ENCODE results near the gene KLHDC7B.

DNA sequence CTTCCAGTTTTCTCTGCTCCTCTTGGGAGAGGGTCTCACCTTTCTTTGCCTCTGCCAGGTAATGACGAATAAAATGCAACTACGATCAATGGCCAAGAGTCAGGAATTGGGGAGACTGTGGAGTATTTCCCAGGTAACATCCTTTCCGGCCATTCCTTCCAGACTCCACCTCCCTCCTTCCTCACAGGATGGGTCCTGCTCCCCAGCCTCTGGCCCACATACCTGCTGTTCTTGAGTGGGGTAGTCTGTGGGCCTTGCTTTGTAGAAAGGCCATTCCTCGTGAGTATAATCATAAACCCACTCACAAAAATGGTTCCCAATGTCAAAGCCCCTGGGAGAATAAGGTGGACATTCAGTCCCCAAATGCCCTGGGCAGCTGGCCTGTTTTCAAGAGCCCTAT is 34.1 kb downstream of the KLHDC7B start:
- no peak for TF ChIP-seq POLR2AphosphoS5 (IDR thresholded peaks at IDR 0.05; ENCODE audit: borderline replicate concordance, low read depth, low read length)
- TF ChIP-seq FOXP2 (optimal IDR thresholded peaks at IDR 0.05; ENCODE audit: control extremely low read depth, extremely low read length, insufficient read depth): no peak
